Esophagus squamous epithelium (tissue), 4 donors: ENCODE data around the gene KAT7.

ENCODE experiments used
- CTCF ChIP-seq, 6 experiments: fragments of 450-650 bp in 4 of 6; fragments of 200-600 bp in 2 of 6; sonication (generic) in 2 of 6; IDR thresholded peaks; one replicate each; pipeline ENCODE4 v1.5.1; 2016 to 2019; ENCODE audit warnings: antibody characterized with exemption in 6 of 6, mild to moderate bottlenecking in 4 of 6, moderate library complexity in 4 of 6
- POLR2A ChIP-seq, 4 donors: fragments of 450-650 bp; IDR thresholded peaks; one replicate each; pipeline ENCODE4 v1.6.1; 2017; ENCODE audit warnings: antibody characterized with exemption in 4 of 4, mild to moderate bottlenecking in 4 of 4, moderate library complexity in 3 of 4

GRCh38 chr17:49859991-49860953 lies 71.8 kb downstream of the KAT7 start:
- TF ChIP-seq POLR2A (IDR thresholded peaks at IDR 0.05), result no peak
- TF ChIP-seq CTCF (IDR thresholded peaks at IDR 0.05), result no peak
